ENCODE measurements around the gene SLC39A8. TPM values are rescaled to one million over a fixed set of nuclear protein-coding genes. Genes with fewer than 3 reads are reported as not detected.
"Not testable (repeated sequence)": the region's sequence is repeated elsewhere in the genome, so short reads cannot be mapped to it uniquely, and the experiment has no call there.

SLC39A8 gene
- total RNA-seq, 2 donors from 2014 or later = 56.8 to 76.5 TPM

- H3K27me3 Mint-ChIP-seq = no peaks in the 10 kb centered on the region
- no peaks in the 10 kb centered on the region for H3K4me1 Mint-ChIP-seq (ENCODE audit: low read depth in 2 of 2)
- no peak overlapping the region for H3K27ac Mint-ChIP-seq
- ATAC-seq (peak in 1 of 2 donors; percentile 48), DNase-seq (ENCODE audit: low spot score) (no peak)
- H3K4me3 Mint-ChIP-seq = no peak overlapping the region
- H3K9me3 Mint-ChIP-seq = no peaks in the 10 kb centered on the region
- peaks cover 5% of the 10 kb centered on the region for H3K36me3 Mint-ChIP-seq
Observed at GRCh38 chr4:102308032-102308799, 37.1 kb downstream of the SLC39A8 start.

GRCh38 chr4:102305666-102306065 is 39.6 kb downstream of the SLC39A8 start:
- no peak for DNase-seq (ENCODE audit: low spot score)
- Mint-ChIP-seq H3K9me3 (no peaks in the 10 kb centered on the region), H3K27me3 (no peaks in the 10 kb centered on the region), H3K4me3 (no peak overlapping the region), H3K27ac (no peak overlapping the region), H3K4me1 (ENCODE audit: low read depth in 2 of 2) (no peaks in the 10 kb centered on the region), H3K36me3 (peaks cover 9% of the 10 kb centered on the region)
- ATAC-seq = no peak

- H3K4me1 Mint-ChIP-seq (ENCODE audit: low read depth in 2 of 2) = peaks cover 0 to 2% of the 10 kb centered on the region in 2 donors
- ATAC-seq (no peak), DNase-seq (ENCODE audit: low spot score) (no peak)
- no peaks in the 10 kb centered on the region for H3K9me3 Mint-ChIP-seq
- H3K36me3 Mint-ChIP-seq = peaks cover 10% of the 10 kb centered on the region
- no peaks in the 10 kb centered on the region for H3K27me3 Mint-ChIP-seq
- no peak overlapping the region for H3K4me3 Mint-ChIP-seq
- H3K27ac Mint-ChIP-seq = peak overlapping the region in 1 of 2 donors; percentile 5
Observed at GRCh38 chr4:102302762-102303161, 42.5 kb downstream of the SLC39A8 start.

- Mint-ChIP-seq H3K9me3 (no peaks in the 10 kb centered on the region), H3K27ac (no peak overlapping the region), H3K27me3 (no peaks in the 10 kb centered on the region), H3K36me3 (peaks cover 21% of the 10 kb centered on the region), H3K4me1 (ENCODE audit: low read depth in 2 of 2) (peaks cover 0 to 4% of the 10 kb centered on the region in 2 donors), H3K4me3 (no peak overlapping the region)
- DNase-seq (ENCODE audit: low spot score) (no peak), ATAC-seq (no peak)
Observed at GRCh38 chr4:102301167-102301566, 44.1 kb downstream of the SLC39A8 start.

GRCh38 chr4:102299354-102300107 is 45.8 kb downstream of the SLC39A8 start:
- no peak overlapping the region for H3K27ac Mint-ChIP-seq
- peaks cover 26% of the 10 kb centered on the region for H3K36me3 Mint-ChIP-seq
- H3K9me3 Mint-ChIP-seq = no peaks in the 10 kb centered on the region
- ATAC-seq (peak in 1 of 2 donors; percentile 56), DNase-seq (ENCODE audit: low spot score) (no peak)
- H3K4me1 Mint-ChIP-seq (ENCODE audit: low read depth in 2 of 2) = peaks cover 0 to 5% of the 10 kb centered on the region in 2 donors
- no peak overlapping the region for H3K4me3 Mint-ChIP-seq
- H3K27me3 Mint-ChIP-seq = no peaks in the 10 kb centered on the region

- Mint-ChIP-seq H3K27ac (no peak overlapping the region), H3K27me3 (no peaks in the 10 kb centered on the region), H3K9me3 (no peaks in the 10 kb centered on the region), H3K4me1 (ENCODE audit: low read depth in 2 of 2) (peaks cover 0 to 5% of the 10 kb centered on the region in 2 donors), H3K4me3 (no peak overlapping the region), H3K36me3 (peaks cover 24% of the 10 kb centered on the region)
- ATAC-seq = no peak
- no peak for DNase-seq (ENCODE audit: low spot score)
Observed at GRCh38 chr4:102298716-102299115, 46.6 kb downstream of the SLC39A8 start.

GRCh38 chr4:102295153-102295862 is 50.0 kb downstream of the SLC39A8 start:
- no peak for ATAC-seq
- H3K9me3 Mint-ChIP-seq = no peaks in the 10 kb centered on the region
- H3K4me3 Mint-ChIP-seq = no peak overlapping the region
- H3K36me3 Mint-ChIP-seq = peaks cover 30% of the 10 kb centered on the region
- no peak for DNase-seq (ENCODE audit: low spot score)
- H3K4me1 Mint-ChIP-seq (ENCODE audit: low read depth in 2 of 2) = peaks cover 0 to 5% of the 10 kb centered on the region in 2 donors
- H3K27ac Mint-ChIP-seq = no peak overlapping the region
- no peaks in the 10 kb centered on the region for H3K27me3 Mint-ChIP-seq

GRCh38 chr4:102288497-102288896 is 56.8 kb downstream of the SLC39A8 start:
- Mint-ChIP-seq H3K36me3 (peaks cover 21% of the 10 kb centered on the region), H3K9me3 (no peaks in the 10 kb centered on the region), H3K27me3 (no peaks in the 10 kb centered on the region), H3K4me3 (no peak overlapping the region), H3K27ac (no peak overlapping the region), H3K4me1 (ENCODE audit: low read depth in 2 of 2) (no peaks in the 10 kb centered on the region)
- DNase-seq (ENCODE audit: low spot score) (no peak), ATAC-seq (no peak)

- H3K4me1 Mint-ChIP-seq (ENCODE audit: low read depth in 2 of 2) = no peaks in the 10 kb centered on the region
- H3K27ac Mint-ChIP-seq = no peak overlapping the region
- no peaks in the 10 kb centered on the region for H3K27me3 Mint-ChIP-seq
- DNase-seq (ENCODE audit: low spot score) = no peak
- no peak for ATAC-seq
- H3K4me3 Mint-ChIP-seq = no peak overlapping the region
- H3K9me3 Mint-ChIP-seq = no peaks in the 10 kb centered on the region
- H3K36me3 Mint-ChIP-seq = peaks cover 14% of the 10 kb centered on the region
Observed at GRCh38 chr4:102285831-102286230, 59.5 kb downstream of the SLC39A8 start.

- no peaks in the 10 kb centered on the region for H3K27me3 Mint-ChIP-seq
- peaks cover 5% of the 10 kb centered on the region for H3K36me3 Mint-ChIP-seq
- DNase-seq (ENCODE audit: low spot score) = no peak
Observed at GRCh38 chr4:102281171-102281839, 64.0 kb downstream of the SLC39A8 start.

GRCh38 chr4:102273317-102273716 is 72.0 kb downstream of the SLC39A8 start:
- not testable (repeated sequence) for DNase-seq (ENCODE audit: low spot score); H3K4me3 Mint-ChIP-seq; H3K4me1 Mint-ChIP-seq (ENCODE audit: low read depth in 2 of 2); H3K9me3 Mint-ChIP-seq; H3K27me3 Mint-ChIP-seq; H3K27ac Mint-ChIP-seq; ATAC-seq
- peaks cover 19% of the 10 kb centered on the region for H3K36me3 Mint-ChIP-seq

More at GRCh38 chr4:102281171-102281839, 64.0 kb downstream of the SLC39A8 start:
- Mint-ChIP-seq H3K4me3 (no peak overlapping the region), H3K4me1 (ENCODE audit: low read depth in 2 of 2) (no peaks in the 10 kb centered on the region), H3K9me3 (no peaks in the 10 kb centered on the region), H3K27ac (no peak overlapping the region)
- no peak for ATAC-seq

GRCh38 chr4:102272318-102272717 is 73.0 kb downstream of the SLC39A8 start:
- DNase-seq (ENCODE audit: low spot score) (no peak), ATAC-seq (no peak)
- Mint-ChIP-seq H3K27ac (no peak overlapping the region), H3K4me3 (no peak overlapping the region), H3K4me1 (ENCODE audit: low read depth in 2 of 2) (peaks cover 0 to 4% of the 10 kb centered on the region in 2 donors), H3K36me3 (peaks cover 19% of the 10 kb centered on the region), H3K27me3 (no peaks in the 10 kb centered on the region), H3K9me3 (peaks cover 7% of the 10 kb centered on the region)

- Mint-ChIP-seq H3K4me3 (no peak overlapping the region), H3K27ac (no peak overlapping the region), H3K27me3 (no peaks in the 10 kb centered on the region), H3K4me1 (ENCODE audit: low read depth in 2 of 2) (peaks cover 0 to 3% of the 10 kb centered on the region in 2 donors), H3K36me3 (peaks cover 5% of the 10 kb centered on the region), H3K9me3 (no peaks in the 10 kb centered on the region)
- no peak for ATAC-seq
- no peak for DNase-seq (ENCODE audit: low spot score)
Observed at GRCh38 chr4:102268355-102268754, 76.9 kb downstream of the SLC39A8 start.

Measured in natural killer cell treated with Interleukin-12 subunit alpha and Interleukin-12 subunit beta and Interleukin-15 and Interleukin-18, amount 100 ng/mL, for 72 hours (primary cell).